ENCODE measurements around the gene OR5A2.
"Not testable (repeated sequence)": the region's sequence is repeated elsewhere in the genome, so short reads cannot be mapped to it uniquely, and the experiment has no call there.

OR5A2 gene

DNA sequence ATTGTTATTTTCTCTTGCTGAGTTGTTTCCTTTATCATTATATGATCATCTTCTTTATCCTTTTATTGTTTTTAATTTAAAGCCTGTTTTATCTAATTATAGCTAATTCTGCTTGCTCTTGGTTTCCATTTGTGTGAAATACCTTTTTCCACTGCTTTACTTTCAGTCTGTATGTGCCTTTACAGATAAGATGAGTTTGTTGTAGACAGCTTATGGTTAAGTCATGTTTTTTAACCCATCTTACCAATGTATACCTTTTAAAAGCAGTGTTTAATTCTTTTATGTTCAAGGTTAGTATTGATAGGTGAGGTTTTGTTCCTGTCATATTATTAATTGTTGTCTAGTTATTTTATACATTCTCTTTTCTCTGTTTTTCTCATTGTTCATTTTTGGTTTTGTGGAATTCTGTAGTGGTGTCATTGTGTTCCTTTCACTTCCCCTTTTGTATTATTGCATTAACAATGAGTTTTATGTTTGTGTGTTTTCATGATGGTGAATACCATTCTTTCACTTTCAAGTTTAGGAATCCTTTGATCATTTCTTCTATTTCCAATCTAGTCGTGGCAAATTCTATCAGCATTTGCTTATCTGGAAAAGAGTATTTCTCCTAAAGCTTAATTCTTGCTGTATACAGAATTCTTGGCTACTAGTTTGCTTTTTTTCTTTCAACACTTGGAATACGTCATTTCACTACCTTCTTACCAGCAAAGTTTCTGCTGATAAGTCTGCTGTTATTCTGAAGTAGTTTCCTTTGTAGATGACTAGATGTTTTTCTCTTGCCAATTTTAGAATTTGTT lies 45.8 kb downstream of the OR5A2 start:
- DNase-seq, result no peak

DNA sequence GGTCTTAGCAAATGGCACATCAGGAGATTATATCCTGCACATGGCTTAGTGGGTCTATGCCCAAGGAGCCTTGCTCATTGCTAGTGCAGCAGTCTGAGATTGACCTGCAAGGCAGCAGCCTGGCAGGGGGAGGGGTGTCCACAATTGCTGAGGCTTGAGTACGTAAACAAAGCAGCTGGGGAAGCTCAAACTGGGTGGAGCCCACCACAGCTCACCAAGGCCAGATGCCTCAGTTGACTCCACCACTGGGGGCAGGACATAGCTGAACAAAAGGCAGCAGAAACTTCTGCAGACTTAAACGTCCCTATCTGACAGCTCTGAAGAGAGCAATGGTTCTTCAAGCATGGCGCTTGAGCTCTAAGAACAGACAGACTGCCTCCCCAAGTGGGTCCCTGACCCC lies 53.9 kb downstream of the OR5A2 start:
- not testable (repeated sequence) for DNase-seq

DNA sequence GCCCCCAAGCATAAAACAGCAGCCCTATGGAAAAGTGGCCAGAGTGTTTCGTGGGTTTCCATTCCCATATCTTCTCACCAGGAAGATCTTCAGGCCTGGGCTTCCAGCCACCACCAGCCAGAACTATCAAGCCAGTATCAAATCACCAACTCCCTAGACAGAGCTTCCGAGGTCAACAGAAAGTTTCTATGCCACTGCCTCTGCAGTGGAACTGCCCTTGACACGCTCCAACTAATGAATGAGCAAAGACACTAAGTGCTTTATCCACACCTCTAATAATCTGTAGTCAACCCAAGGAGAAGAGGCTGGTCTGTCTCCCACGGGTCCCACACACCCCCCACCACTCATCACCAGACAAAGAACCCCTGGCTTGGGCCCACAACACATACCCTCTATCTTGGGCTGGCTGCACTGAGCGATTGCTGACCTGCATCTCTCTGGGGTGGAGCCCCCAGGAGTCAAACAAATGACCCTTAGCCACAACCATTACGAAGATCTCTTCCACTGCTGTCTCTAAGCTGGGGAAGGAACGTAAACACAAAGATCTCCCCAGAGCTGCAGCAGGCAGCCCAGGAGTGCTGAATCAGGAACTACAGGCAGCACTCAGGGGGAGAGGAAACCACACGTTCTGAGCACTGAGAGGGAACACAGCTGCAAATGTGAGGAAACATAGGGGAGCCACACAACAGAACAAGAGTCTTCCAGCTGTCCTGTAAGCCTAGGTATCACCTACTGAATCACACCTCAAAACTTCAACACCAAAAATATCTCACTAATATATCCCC lies 57.8 kb downstream of the OR5A2 start:
- no peak for DNase-seq

Data from NCI-H1436 treated with DMSO at 0.1 percent for 48 hours (cell line).